ENCODE data around the gene KPRP.

GRCh38 chr1:152753586-152753985 lies 4.2 kb upstream of the KPRP start:
- TF ChIP-seq ZNF547 (CRISPR knock-in tag; IDR thresholded peaks at IDR 0.05), result no peak
- TF ChIP-seq ZBTB43 (CRISPR knock-in tag; conservative IDR thresholded peaks at IDR 0.05), result no peak
- TF ChIP-seq ERF (CRISPR knock-in tag; IDR thresholded peaks at IDR 0.05), result no peak
